ENCODE measurements around the gene SNX21. TPM values are rescaled to one million over a fixed set of nuclear protein-coding genes. Genes with fewer than 3 reads are reported as not detected.

SNX21 gene
- total and polyA plus RNA-seq, 2 donors from 2014 or later = 23.2 to 35.6 TPM

GRCh38 chr20:45817376-45818194 is 16.0 kb upstream of the SNX21 start:
- TF ChIP-seq, protein P1, sequence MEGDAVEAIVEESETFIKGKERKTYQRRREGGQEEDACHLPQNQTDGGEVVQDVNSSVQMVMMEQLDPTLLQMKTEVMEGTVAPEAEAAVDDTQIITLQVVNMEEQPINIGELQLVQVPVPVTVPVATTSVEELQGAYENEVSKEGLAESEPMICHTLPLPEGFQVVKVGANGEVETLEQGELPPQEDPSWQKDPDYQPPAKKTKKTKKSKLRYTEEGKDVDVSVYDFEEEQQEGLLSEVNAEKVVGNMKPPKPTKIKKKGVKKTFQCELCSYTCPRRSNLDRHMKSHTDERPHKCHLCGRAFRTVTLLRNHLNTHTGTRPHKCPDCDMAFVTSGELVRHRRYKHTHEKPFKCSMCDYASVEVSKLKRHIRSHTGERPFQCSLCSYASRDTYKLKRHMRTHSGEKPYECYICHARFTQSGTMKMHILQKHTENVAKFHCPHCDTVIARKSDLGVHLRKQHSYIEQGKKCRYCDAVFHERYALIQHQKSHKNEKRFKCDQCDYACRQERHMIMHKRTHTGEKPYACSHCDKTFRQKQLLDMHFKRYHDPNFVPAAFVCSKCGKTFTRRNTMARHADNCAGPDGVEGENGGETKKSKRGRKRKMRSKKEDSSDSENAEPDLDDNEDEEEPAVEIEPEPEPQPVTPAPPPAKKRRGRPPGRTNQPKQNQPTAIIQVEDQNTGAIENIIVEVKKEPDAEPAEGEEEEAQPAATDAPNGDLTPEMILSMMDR (IDR thresholded peaks at IDR 0.05; ENCODE audit: borderline replicate concordance, extremely low read depth, insufficient read depth) = no peak
- Histone ChIP-seq H3K9ac (ENCODE audit: low read length in 3 of 3) (no peak overlapping the region), H3K4me1 (ENCODE audit: control insufficient read depth in 2 of 3, insufficient read depth in 2 of 3, low read depth in 1 of 3, low read length in 3 of 3) (peaks cover 0 to 4% (median 0%) of the 10 kb centered on the region in 3 donors), H3K9me3 (ENCODE audit: control insufficient read depth in 2 of 3, insufficient read depth in 1 of 3, low read length in 3 of 3) (no peaks in the 10 kb centered on the region), H3K27ac (ENCODE audit: low read depth in 2 of 2, low read length in 2 of 2) (no peak overlapping the region), H3K36me3 (ENCODE audit: control insufficient read depth in 2 of 3, insufficient read depth in 3 of 3, low read length in 3 of 3) (no peaks in the 10 kb centered on the region), H3K4me3 (ENCODE audit: low read length in 3 of 3) (no peak overlapping the region), H3K27me3 (ENCODE audit: control insufficient read depth, insufficient read depth, low read length) (no peaks in the 10 kb centered on the region)
- FAIRE-seq = no peak
- peak in 2 of 5 donors; percentile 9 to 43 for DNase-seq
- intact Hi-C loops (cut with DNase I) = no loop called here

DNA sequence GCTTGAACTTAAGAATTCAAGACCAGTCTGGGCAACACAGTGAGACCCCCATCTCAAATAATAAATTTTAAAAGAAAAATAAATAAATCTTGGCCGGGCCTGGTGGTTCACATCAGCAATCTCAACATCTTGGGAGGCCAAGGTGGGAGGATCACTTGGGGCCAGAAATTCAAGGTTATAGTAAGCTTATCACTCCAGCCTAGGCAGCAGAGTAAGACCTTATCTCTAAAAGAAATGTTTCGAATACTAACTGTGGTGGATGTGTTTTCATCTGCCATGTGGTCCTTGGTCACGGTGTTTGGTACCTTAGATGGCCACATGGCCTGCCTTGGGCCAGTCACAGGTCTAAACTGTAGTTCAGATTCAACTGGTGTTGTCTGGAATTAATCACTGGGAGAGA is 15.4 kb upstream of the SNX21 start:
- peaks cover 1% of the 10 kb centered on the region for H3K27me3 ChIP-seq (ENCODE audit: control insufficient read depth, insufficient read depth, low read length)
- intact Hi-C loops (cut with DNase I) = no loop called here
- no peak overlapping the region for H3K9ac ChIP-seq (ENCODE audit: low read length in 3 of 3)
- no peaks in the 10 kb centered on the region for H3K9me3 ChIP-seq (ENCODE audit: control insufficient read depth in 2 of 3, insufficient read depth in 1 of 3, low read length in 3 of 3)
- peaks cover 0 to 4% (median 0%) of the 10 kb centered on the region in 3 donors for H3K4me1 ChIP-seq (ENCODE audit: control insufficient read depth in 2 of 3, insufficient read depth in 2 of 3, low read depth in 1 of 3, low read length in 3 of 3)
- no peaks in the 10 kb centered on the region for H3K36me3 ChIP-seq (ENCODE audit: control insufficient read depth in 2 of 3, insufficient read depth in 3 of 3, low read length in 3 of 3)
- TF ChIP-seq, protein P1 (IDR thresholded peaks at IDR 0.05; ENCODE audit: borderline replicate concordance, extremely low read depth, insufficient read depth) = no peak
- H3K4me3 ChIP-seq (ENCODE audit: low read length in 3 of 3) = no peak overlapping the region
- H3K27ac ChIP-seq (ENCODE audit: low read depth in 2 of 2, low read length in 2 of 2) = no peak overlapping the region
- FAIRE-seq (no peak), DNase-seq (no peak)

- Histone ChIP-seq H3K9me3 (ENCODE audit: control insufficient read depth in 2 of 3, insufficient read depth in 1 of 3, low read length in 3 of 3) (no peaks in the 10 kb centered on the region), H3K27ac (ENCODE audit: low read depth in 2 of 2, low read length in 2 of 2) (no peak overlapping the region), H3K4me3 (ENCODE audit: low read length in 3 of 3) (no peak overlapping the region), H3K27me3 (ENCODE audit: control insufficient read depth, insufficient read depth, low read length) (peaks cover 8% of the 10 kb centered on the region), H3K36me3 (ENCODE audit: control insufficient read depth in 2 of 3, insufficient read depth in 3 of 3, low read length in 3 of 3) (no peaks in the 10 kb centered on the region), H3K4me1 (ENCODE audit: control insufficient read depth in 2 of 3, insufficient read depth in 2 of 3, low read depth in 1 of 3, low read length in 3 of 3) (peaks cover 0 to 11% (median 0%) of the 10 kb centered on the region in 3 donors), H3K9ac (ENCODE audit: low read length in 3 of 3) (no peak overlapping the region)
- TF ChIP-seq, protein P1 (IDR thresholded peaks at IDR 0.05; ENCODE audit: borderline replicate concordance, extremely low read depth, insufficient read depth) = no peak
- FAIRE-seq = no peak
- intact Hi-C loops (cut with DNase I) = no loop called here
- DNase-seq = no peak
Measured at GRCh38 chr20:45819466-45819865, 14.1 kb upstream of the SNX21 start.

Data from kidney (tissue), 14 donors.